Mucosa of rectum (tissue), 2 donors: ENCODE data around the gene SLC6A16.
"Not testable (repeated sequence)": the region's sequence is repeated elsewhere in the genome, so short reads cannot be mapped to it uniquely, and the experiment has no call there.

ENCODE experiments used
- H3K27ac ChIP-seq, 2 donors: one replicate each; pipeline ENCODE4 v1.7.0; 2013; ENCODE audit warnings: inconsistent platforms in 2 of 2, low read depth in 2 of 2, low read length in 2 of 2
- H3K27me3 ChIP-seq, 2 donors: one replicate each; pipeline ENCODE4 v1.7.0; 2013; ENCODE audit warnings: low read length in 2 of 2; ENCODE audit not compliant: control insufficient read depth in 2 of 2, insufficient read depth in 2 of 2
- H3K36me3 ChIP-seq, 2 donors: one replicate each; pipeline ENCODE4 v1.7.0; 2013; ENCODE audit warnings: low read length in 2 of 2; ENCODE audit not compliant: control insufficient read depth in 2 of 2, insufficient read depth in 2 of 2
- H3K4me1 ChIP-seq, 2 donors: one replicate each; pipeline ENCODE4 v1.7.0; 2013; ENCODE audit warnings: low read length in 2 of 2, mild to moderate bottlenecking in 1 of 2; ENCODE audit not compliant: control insufficient read depth in 2 of 2, insufficient read depth in 2 of 2
- H3K4me3 ChIP-seq, 2 donors: one replicate each; pipeline ENCODE4 v1.7.0; 2013; ENCODE audit warnings: low read length in 2 of 2
- H3K9ac ChIP-seq, 2 donors: one replicate each; pipeline ENCODE4 v1.7.0; 2013; ENCODE audit warnings: low read length in 2 of 2, low read depth in 1 of 2, mild to moderate bottlenecking in 1 of 2
- H3K9me3 ChIP-seq, 2 donors: one replicate each; pipeline ENCODE4 v1.7.0; 2013; ENCODE audit warnings: low read length in 2 of 2; ENCODE audit not compliant: control insufficient read depth in 2 of 2
- donor health status: healthy.
- donor health status: Normal muscosa, but diverticular disease.

SLC6A16 gene

GRCh38 chr19:49324801-49325576 lies at the start of gene SLC6A16:
SLC6A16 (minus strand) TSS chr19:49325191; CDS start chr19:49311347, 13,844 bp downstream.
- no peak within 1 kb of the TSS for H3K4me3 ChIP-seq
- no peak within 1 kb of the TSS for H3K27ac ChIP-seq
- H3K4me1 ChIP-seq: no peaks in the 10 kb centered on the region
- no peaks in the 10 kb centered on the region for H3K36me3 ChIP-seq
- no peaks in the 10 kb centered on the region for H3K9me3 ChIP-seq
- H3K9ac ChIP-seq: no peak within 1 kb of the TSS
- H3K27me3 ChIP-seq: no peaks in the 10 kb centered on the region

- not testable (repeated sequence) for H3K9ac ChIP-seq, H3K27ac ChIP-seq, H3K4me1 ChIP-seq, H3K36me3 ChIP-seq, H3K27me3 ChIP-seq, H3K4me3 ChIP-seq
- peaks cover 0 to 10% of the 10 kb centered on the region in 2 donors for H3K9me3 ChIP-seq
Observed at GRCh38 chr19:49373174-49373573, 48.2 kb upstream of the SLC6A16 start.

- Histone ChIP-seq H3K27ac (no peak overlapping the region), H3K4me1 (no peaks in the 10 kb centered on the region), H3K9ac (no peak overlapping the region), H3K4me3 (no peak overlapping the region), H3K27me3 (peaks cover 0 to 2% of the 10 kb centered on the region in 2 donors), H3K9me3 (peaks cover 0 to 10% of the 10 kb centered on the region in 2 donors), H3K36me3 (no peaks in the 10 kb centered on the region)
Observed at GRCh38 chr19:49371184-49371583, 46.2 kb upstream of the SLC6A16 start.

- H3K36me3 ChIP-seq: no peaks in the 10 kb centered on the region
- H3K27me3 ChIP-seq: no peaks in the 10 kb centered on the region
- no peak overlapping the region for H3K4me3 ChIP-seq
- no peaks in the 10 kb centered on the region for H3K4me1 ChIP-seq
- H3K9me3 ChIP-seq: peaks cover 0 to 10% of the 10 kb centered on the region in 2 donors
- no peak overlapping the region for H3K9ac ChIP-seq
- no peak overlapping the region for H3K27ac ChIP-seq
Observed at GRCh38 chr19:49368711-49369358, 43.8 kb upstream of the SLC6A16 start.

- H3K36me3 ChIP-seq: no peaks in the 10 kb centered on the region
- no peak overlapping the region for H3K27ac ChIP-seq
- peaks cover 7 to 12% of the 10 kb centered on the region in 2 donors for H3K4me1 ChIP-seq
- H3K9me3 ChIP-seq: peaks cover 0 to 10% of the 10 kb centered on the region in 2 donors
- no peak overlapping the region for H3K9ac ChIP-seq
- H3K27me3 ChIP-seq: peaks cover 0 to 4% of the 10 kb centered on the region in 2 donors
- no peak overlapping the region for H3K4me3 ChIP-seq
Observed at GRCh38 chr19:49366110-49366509, 41.1 kb upstream of the SLC6A16 start.

GRCh38 chr19:49364083-49364737 lies 39.2 kb upstream of the SLC6A16 start:
- Histone ChIP-seq H3K9me3 (peaks cover 0 to 4% of the 10 kb centered on the region in 2 donors), H3K4me1 (peaks cover 7 to 12% of the 10 kb centered on the region in 2 donors), H3K4me3 (peak overlapping the region; percentile 52 to 58), H3K36me3 (no peaks in the 10 kb centered on the region), H3K27ac (peak overlapping the region in 1 of 2 donors; percentile 56), H3K9ac (no peak overlapping the region), H3K27me3 (peaks cover 0 to 4% of the 10 kb centered on the region in 2 donors)

GRCh38 chr19:49363268-49364082 lies 38.5 kb upstream of the SLC6A16 start, which contains the start of gene DKKL1:
DKKL1 (plus strand) TSS chr19:49363877; CDS start chr19:49363999, 122 bp downstream.
- peaks cover 0 to 4% of the 10 kb centered on the region in 2 donors for H3K27me3 ChIP-seq
- H3K9ac ChIP-seq: peak within 1 kb of the TSS; percentile 61 to 74
- peaks cover 7 to 12% of the 10 kb centered on the region in 2 donors for H3K4me1 ChIP-seq
- H3K36me3 ChIP-seq: no peaks in the 10 kb centered on the region
- peak within 1 kb of the TSS; percentile 61 to 72 for H3K4me3 ChIP-seq
- peak within 1 kb of the TSS; percentile 77 to 80 for H3K27ac ChIP-seq
- H3K9me3 ChIP-seq: no peaks in the 10 kb centered on the region

GRCh38 chr19:49362929-49363267 lies 37.9 kb upstream of the SLC6A16 start:
- no peaks in the 10 kb centered on the region for H3K9me3 ChIP-seq
- peak overlapping the region; percentile 77 to 80 for H3K27ac ChIP-seq
- no peaks in the 10 kb centered on the region for H3K36me3 ChIP-seq
- H3K9ac ChIP-seq: peak overlapping the region; percentile 52 to 74
- peak overlapping the region; percentile 61 to 72 for H3K4me3 ChIP-seq
- H3K4me1 ChIP-seq: peaks cover 7 to 12% of the 10 kb centered on the region in 2 donors
- peaks cover 0 to 4% of the 10 kb centered on the region in 2 donors for H3K27me3 ChIP-seq

GRCh38 chr19:49362048-49362928 lies 37.3 kb upstream of the SLC6A16 start, which contains the start of gene TEAD2:
TEAD2 (minus strand) TSS chr19:49362416; CDS start chr19:49360075, 2,341 bp downstream.
- peak within 1 kb of the TSS; percentile 80 to 84 for H3K27ac ChIP-seq
- no peaks in the 10 kb centered on the region for H3K9me3 ChIP-seq
- peak within 1 kb of the TSS; percentile 72 to 74 for H3K4me3 ChIP-seq
- peaks cover 7 to 12% of the 10 kb centered on the region in 2 donors for H3K4me1 ChIP-seq
- H3K36me3 ChIP-seq: no peaks in the 10 kb centered on the region
- peak within 1 kb of the TSS; percentile 72 to 74 for H3K9ac ChIP-seq
- H3K27me3 ChIP-seq: peaks cover 0 to 4% of the 10 kb centered on the region in 2 donors
